Measurements from ENCODE around the gene HAUS5.

The HAUS5 gene

GRCh38 chr19:35607661-35608060 lies 4.9 kb upstream of the HAUS5 start:
- no peak for DNase-seq (ENCODE audit: low read depth)

DNA sequence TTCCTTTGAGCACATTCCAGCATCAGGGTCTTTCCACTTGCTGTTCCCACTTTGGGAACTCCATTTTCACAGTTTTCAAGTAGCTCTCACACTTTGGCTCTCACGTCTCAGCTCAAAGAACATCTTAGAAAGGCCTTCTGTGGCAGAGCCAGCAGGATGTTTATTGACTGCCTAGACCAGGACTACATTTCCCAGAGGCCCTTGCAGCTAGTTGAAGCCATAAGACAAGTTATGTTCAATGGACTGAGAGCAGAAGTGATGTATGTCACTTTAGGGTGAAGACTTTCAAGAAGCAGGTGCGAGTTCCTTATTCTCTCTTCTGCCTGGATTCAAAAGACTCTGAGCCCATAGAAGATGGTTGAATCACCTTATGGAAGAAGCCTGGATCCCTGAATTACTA lies 4.3 kb upstream of the HAUS5 start:
- no peak for DNase-seq (ENCODE audit: low read depth)

DNA sequence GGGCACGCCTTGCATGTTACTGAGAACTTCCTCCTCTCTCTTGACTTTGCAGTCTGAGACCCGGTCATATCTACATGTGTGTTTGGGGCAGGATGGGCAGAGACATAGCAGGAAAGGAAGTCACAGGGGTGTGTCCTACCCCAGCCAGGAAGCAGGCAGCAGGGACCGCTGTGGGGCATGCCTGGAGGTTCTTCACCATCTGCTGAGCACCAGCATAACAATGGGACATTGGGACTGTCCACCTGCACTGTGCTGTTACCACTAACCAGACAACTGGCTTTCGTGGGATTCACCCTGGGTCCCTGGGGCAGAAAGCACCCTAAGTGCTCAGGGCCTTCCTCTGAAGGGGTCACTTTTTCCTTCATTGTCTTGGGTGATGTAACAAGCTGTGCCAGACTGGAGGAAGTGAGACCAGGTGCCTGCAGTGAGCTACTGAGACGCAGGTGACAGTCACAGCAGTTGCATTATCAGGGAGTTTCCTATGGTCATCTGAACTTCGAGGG lies 2.6 kb upstream of the HAUS5 start:
- DNase-seq (ENCODE audit: low read depth), result no peak

- DNase-seq (ENCODE audit: low read depth), result no peak
Measured at GRCh38 chr19:35612224-35612558, 344 bp upstream of the HAUS5 start.

DNA sequence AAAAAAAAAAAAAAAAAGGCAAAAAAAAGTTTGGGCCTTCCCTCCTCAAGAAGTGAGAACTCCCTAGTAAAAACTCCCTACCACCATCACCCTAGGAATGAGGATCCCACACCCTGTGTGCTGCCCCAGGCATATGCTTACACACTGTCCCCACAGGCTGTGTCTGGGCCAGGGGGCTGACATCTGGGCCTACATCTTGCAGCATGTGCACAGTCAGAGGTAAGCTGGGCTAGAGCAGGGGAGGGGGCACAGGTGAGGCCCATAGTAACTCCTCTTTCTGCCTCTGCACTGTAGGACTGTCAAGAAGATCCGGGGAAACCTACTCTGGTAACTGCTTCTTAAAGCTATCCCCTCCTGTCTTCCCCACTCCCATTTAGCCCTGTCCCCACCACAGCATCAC lies 1.0 kb downstream of the HAUS5 start:
- no peak for DNase-seq (ENCODE audit: low read depth)

DNA sequence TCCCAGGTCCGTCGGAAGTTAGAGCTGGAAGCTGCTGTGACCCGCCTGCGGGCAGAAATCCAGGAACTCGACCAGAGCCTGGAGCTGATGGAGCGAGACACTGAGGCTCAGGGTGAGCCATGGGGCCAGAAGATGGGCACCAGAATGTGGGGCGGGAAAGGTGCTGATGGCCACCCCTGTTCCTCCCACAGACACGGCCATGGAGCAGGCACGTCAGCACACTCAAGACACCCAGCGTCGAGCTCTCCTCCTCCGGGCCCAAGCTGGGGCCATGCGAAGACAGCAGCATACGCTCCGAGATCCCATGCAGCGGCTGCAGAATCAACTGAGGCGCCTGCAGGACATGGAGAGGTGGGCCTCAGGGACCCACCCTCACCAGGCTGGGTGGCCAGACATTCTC lies 2.5 kb downstream of the HAUS5 start:
- DNase-seq (ENCODE audit: low read depth), result no peak

DNA sequence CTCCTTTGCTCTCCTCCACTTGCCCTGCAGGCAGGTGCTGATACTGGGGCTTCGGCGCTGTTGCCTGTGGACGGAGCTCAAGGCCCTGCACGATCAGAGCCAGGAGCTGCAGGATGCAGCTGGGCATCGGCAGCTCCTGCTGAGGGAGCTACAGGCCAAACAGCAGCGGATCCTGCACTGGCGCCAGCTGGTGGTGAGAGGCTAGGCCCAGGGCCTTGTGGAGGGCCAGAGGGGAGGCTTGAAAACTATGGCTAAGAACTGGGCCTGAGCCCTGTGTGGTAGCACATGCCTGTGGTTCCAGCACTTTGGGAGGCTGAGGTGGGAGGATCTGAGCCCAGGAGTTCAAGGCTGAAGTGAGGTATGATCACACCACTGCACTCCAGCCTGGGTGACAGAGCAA lies 6.3 kb downstream of the HAUS5 start:
- DNase-seq (ENCODE audit: low read depth), result no peak

DNA sequence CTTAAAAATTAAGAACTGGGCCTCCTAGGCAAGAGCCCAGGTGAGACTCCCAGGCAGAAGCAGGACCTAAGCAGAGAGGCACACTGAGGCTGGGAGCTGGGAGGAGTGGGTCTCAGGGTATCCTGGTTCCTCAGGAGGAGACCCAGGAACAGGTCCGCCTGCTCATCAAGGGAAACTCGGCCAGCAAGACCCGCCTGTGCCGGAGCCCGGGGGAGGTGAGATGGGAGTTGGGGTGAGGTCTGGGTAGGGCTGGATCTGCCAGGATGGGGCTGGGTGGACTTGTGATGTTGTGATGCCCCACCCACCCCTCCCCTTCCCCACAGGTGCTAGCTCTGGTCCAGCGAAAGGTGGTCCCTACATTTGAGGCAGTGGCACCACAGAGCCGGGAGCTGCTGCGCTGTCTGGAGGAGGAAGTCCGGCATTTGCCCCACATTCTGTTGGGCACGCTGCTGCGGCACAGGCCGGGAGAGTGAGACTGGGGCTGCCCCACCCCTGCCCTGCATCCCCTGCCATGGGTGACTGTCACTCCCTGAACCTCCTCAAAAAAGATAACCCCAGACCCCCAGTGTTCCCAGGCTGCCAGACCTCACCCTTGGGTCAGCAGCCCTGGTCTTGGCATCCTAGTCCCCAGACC lies 6.9 kb downstream of the HAUS5 start:
- DNase-seq (ENCODE audit: low read depth), result no peak

- no peak for DNase-seq (ENCODE audit: low read depth)
Measured at GRCh38 chr19:35620001-35620400, 7.5 kb downstream of the HAUS5 start.

DNA sequence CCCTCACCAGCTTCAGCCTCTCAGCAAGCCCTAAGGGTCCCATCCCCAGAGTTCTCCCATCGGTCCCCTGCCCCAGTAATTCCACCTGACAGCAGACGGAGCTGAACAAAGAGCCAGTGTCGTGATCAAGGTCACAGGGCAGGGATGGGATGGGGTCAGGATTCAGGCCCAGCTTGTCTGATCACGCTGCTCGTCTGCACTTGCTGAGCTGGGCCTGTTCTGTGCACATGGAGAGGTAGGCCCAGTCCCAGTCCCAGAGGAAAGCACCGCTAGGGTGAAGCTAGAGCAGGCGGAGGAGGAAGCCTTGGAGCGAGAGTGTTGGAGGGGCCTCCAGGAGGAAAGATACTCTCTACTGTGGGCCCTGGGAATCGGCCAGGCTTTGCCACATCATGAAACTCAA lies 9.2 kb downstream of the HAUS5 start:
- no peak for DNase-seq (ENCODE audit: low read depth)

DNA sequence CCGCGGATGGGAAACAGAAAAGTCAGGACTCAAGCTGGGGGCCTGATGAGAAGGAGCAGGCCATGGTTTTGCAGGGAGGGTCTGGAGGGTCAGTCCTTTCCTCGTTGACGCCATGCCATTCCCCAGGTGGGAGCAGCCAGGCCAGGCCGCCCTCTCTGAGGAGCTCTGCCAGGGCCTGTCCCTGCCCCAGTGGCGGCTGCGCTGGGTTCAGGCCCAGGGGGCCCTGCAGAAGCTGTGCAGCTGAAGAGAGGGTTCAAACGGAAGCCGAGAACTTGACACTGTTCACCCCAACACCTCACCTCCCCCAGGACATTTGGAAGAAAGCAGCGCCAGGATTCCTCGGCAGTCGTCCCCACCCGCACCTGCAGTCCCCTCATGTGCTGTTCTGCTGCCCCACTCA lies 10.2 kb downstream of the HAUS5 start:
- no peak for DNase-seq (ENCODE audit: low read depth)

- DNase-seq (ENCODE audit: low read depth), result no peak
Measured at GRCh38 chr19:35623327-35624010, 10.9 kb downstream of the HAUS5 start.

DNA sequence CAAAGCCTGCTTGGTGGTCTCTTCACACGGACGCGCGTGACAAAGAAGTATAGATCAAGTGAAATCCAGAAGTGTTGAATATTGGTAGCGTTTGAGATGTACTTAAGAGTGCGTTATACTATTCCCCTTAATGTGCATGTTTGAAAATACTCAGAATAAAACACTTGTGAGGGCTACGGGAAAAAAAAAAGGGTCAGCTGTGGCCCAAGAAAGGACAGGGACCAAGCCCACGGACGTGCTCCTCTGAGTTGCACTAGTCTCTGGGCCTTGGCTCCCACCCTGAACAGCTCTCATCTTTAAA lies 15.7 kb downstream of the HAUS5 start:
- DNase-seq (ENCODE audit: low read depth), result no peak

- peak; percentile 98 for DNase-seq (ENCODE audit: low read depth)
Measured at GRCh38 chr19:35628565-35629331, 16.2 kb downstream of the HAUS5 start, which contains the start of gene RBM42. TSS of gene RBM42 (plus strand) at chr19:35629036. CDS start at chr19:35629154, 118 bp downstream.

DNA sequence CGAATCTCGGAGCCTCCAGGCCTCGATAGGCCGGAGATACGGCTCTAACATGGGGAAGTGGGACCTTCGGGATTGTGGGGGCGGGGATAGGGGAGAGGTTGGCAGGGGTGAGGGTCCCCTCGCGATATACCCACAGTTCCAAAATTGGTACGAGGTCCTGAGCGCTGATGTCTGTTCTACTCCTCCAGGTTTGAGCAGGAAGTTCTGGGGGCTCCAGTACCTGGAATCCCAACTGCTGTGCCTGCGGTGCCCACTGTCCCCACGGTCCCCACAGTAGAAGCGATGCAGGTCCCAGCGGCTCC lies 16.7 kb downstream of the HAUS5 start:
- DNase-seq (ENCODE audit: low read depth), result no peak

- no peak for DNase-seq (ENCODE audit: low read depth)
Measured at GRCh38 chr19:35633727-35634440, 21.3 kb downstream of the HAUS5 start.

- DNase-seq (ENCODE audit: low read depth), result no peak
Measured at GRCh38 chr19:35636651-35637050, 24.1 kb downstream of the HAUS5 start.

GRCh38 chr19:35637165-35637564 lies 24.6 kb downstream of the HAUS5 start:
- DNase-seq (ENCODE audit: low read depth), result no peak

GRCh38 chr19:35639321-35639639 lies 26.7 kb downstream of the HAUS5 start:
- no peak for DNase-seq (ENCODE audit: low read depth)

DNA sequence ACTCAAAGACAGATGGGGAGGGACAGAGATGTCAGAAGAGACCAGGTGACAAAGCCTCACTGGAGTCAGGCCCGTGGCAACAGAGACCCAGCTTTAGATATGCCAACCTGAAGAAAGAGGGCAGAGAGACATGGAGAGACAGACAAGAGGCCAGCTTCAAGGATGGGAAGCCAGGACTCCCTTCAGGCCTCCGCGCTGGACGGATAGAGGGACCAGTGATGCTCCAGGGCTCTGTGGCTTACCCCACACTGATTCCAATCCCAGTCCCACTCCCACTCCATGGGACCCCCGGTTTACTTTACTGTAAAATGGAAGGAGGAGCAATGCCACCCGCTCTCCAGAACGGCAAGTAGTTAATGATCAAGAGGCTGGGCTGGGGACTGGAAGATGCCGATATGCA lies 27.3 kb downstream of the HAUS5 start:
- DNase-seq (ENCODE audit: low read depth), result no peak

- DNase-seq (ENCODE audit: low read depth), result peak; percentile 38
Measured at GRCh38 chr19:35641515-35642151, 29.1 kb downstream of the HAUS5 start, which contains the start of gene ETV2. TSS of gene ETV2 (plus strand) at chr19:35641745. CDS start at chr19:35642461, 716 bp downstream.

DNA sequence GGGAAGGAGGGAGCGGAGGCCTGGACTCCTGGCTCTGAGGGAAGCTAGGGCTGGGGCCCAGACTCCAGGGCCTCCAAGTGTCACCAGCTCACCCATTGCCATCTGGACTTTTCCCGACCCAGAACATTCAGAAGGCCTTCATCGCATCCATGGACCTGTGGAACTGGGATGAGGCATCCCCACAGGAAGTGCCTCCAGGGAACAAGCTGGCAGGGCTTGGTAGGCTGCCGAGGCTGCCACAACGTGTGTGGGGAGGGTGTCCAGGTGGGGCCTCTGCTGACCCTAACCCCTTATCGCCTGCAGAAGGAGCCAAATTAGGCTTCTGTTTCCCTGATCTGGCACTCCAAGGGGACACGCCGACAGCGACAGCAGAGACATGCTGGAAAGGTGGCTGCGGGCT lies 29.8 kb downstream of the HAUS5 start:
- DNase-seq (ENCODE audit: low read depth), result no peak

Data from stimulated activated CD8-positive, alpha-beta memory T cell treated with anti-CD3 and anti-CD28 coated beads, Interleukin-15, amount 100 ng/mL, for 1 hour (primary cell).